ENCODE results near the gene SLC37A2.
"Not testable (repeated sequence)": the region's sequence is repeated elsewhere in the genome, so short reads cannot be mapped to it uniquely, and the experiment has no call there.

The SLC37A2 gene

DNA sequence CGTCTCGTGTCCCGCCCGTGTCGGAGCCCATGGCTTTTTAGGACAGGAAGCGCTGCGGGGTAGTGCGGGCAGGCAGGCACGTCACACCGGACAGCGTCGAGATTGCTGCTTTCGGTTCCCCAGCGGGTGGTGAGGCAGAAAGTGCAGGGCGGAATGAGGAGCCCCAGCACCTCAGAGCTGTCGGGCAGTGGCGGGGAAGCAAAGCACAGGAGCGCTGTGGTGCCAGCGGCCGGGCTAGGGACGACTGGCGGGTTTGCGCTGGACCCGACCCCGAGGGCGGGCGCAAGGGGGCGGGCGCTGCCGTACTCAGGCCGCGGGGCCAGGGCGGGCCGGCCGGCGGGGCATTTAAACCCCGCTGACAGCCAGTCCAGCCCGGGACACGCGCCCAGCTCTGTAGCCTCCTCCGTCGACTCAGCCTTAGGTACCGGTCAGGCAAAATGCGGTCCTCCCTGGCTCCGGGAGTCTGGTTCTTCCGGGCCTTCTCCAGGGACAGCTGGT is at the start of gene SLC37A2:
TSS of gene SLC37A2 (plus strand) at position 375 of the 498 bp plus-strand sequence. CDS start at position 438, 63 bp downstream.
- in situ Hi-C loops (cut with MboI; ENCODE audit: low sequenced_read_pairs) = no loop called here

DNA sequence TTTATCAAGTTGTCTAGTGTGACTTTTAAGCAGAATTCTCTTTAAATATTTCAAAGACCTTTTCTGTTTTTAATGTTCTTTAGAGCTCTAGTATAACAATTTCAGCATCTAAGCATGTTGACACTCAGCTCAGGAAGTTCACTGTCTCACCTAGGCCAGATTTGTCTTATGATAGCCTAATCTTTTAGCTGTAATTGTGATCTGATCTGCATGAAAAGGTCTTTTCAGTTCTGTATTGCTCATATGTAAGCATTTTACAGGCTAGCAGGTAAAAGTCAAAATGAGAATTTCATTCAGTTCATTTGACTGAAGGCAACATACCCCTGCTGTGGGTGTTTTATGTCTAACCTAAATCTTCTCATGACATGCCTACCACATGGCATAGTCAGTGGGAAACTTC is 46.7 kb upstream of the SLC37A2 start:
- in situ Hi-C loops (cut with MboI; ENCODE audit: low sequenced_read_pairs) = no loop called here

DNA sequence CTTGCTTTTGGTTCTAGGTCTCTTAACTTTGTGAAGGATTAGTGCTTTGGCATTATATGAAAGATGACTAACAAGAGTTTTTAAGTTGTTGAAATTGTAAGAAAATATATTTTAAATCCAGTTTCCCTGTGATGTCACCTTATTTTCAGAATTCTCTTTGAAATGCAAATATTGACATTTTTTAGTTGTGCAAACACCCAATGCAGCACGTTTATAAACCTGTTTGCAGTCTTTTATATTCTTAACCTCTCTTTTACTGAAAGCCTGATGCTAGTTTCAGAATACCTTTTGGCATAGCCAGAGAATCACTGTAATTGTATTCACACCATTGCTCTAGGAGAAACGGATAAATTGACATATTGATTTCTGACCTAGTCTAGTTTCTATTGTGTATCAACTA is 42.8 kb upstream of the SLC37A2 start:
- in situ Hi-C loops (cut with MboI; ENCODE audit: low sequenced_read_pairs) = no loop called here

DNA sequence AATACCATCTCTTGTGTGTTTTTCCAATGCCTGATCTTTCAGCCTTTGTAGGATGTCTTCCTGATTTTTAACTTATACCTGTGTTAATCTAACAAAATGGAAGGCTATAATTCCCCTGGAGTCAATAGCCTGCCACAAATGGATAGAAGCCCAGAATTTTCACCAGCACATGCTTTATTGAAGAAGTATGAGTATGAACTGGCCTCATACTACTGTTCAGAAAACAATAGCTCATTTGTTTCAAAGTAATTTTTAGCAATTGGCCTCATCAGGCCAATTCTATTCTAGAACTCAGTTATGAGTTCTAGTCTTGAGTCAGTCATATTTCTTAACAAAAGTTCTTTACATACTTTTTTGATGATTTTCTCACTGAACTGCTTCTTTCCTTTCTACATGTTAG is 40.6 kb upstream of the SLC37A2 start:
- in situ Hi-C loops (cut with MboI; ENCODE audit: low sequenced_read_pairs) = no loop called here

DNA sequence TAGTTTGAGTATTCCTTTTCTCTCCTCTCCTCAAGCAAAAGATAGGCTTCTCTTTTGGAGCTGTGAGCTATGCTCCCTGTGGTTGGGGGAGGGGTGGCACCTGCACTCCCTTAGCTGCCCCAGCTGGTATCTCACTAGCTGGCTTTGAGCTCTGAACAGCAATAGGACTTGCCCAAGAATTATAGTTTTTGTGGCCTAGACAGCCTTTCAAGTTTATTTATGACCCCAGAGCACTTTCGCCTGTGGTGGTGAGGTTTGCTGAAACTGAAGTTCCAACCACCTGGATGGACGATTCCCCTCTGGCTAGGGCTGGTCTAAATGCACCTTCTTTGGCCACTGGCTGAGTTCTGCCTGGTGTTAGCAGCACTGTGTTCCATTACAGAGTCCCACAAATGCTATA is 37.1 kb upstream of the SLC37A2 start:
- in situ Hi-C loops (cut with MboI; ENCODE audit: low sequenced_read_pairs) = no loop called here

DNA sequence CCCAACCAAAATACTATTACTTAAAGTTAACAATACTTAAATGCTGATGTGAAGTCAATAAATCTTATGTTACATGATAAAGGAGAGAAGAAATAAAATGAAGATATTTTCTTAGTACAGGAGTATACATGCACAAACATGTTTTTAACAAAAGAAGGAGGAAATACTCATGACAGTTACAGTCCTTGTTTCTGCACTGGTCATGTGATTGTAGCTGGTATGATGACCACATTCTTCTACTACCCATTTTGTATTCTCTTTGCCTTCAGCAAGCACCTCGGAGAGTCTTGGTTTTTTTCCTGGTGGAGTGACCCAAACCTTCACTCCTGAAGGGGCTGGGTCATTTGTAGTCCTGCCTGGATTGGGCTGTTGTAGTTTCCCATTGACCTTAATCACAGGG is 33.7 kb upstream of the SLC37A2 start:
- in situ Hi-C loops (cut with MboI; ENCODE audit: low sequenced_read_pairs) = not testable (repeated sequence)

DNA sequence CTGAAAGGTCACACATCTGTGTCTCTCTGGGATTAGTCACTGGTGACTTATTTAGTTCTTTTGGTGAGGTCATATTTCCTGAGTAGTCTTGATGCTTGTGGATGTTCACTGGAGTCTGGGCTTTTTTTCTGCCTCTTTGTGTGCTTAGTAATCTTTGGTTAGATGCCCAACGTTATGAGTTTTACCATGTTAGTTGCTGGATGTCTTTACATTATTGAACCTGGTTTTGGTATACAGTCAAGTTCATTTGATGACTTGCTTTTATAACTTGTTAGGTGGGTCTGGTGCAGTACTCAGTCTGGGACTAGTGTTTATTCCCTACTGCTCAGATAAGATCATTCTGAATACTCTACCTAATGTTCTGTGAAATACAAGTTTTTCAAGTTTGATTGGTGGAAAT is 26.2 kb upstream of the SLC37A2 start:
- in situ Hi-C loops (cut with MboI; ENCODE audit: low sequenced_read_pairs) = no loop called here

DNA sequence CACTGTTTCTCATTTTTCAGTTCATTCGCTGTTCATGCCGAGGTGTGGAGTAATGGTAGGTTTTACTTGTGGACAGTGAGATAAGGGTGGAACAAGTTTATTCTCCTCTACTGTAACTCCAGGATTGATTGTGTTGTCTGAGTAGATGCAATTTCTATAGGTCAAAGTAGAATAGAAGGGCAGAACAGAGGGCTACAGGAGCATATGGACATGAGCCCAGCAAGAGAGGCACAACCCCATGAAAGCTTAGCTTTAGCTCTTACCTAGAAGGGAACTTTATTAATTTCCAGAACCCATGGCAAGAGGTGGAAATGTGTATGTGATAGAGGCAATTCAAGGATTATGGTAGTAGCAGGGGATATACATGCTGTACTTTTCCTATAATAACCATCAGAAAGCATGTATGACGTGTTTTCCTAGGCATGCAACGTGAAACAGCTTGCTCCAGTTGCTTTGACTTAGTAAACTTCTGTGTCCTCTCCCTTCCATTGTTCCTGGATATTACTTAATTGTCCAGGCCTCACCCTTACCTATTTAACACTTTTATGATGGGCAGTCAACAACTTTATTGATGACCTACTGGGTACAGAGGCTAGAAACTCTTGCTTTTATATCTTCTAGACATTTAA is 13.8 kb upstream of the SLC37A2 start:
- in situ Hi-C loops (cut with MboI; ENCODE audit: low sequenced_read_pairs) = no loop called here

DNA sequence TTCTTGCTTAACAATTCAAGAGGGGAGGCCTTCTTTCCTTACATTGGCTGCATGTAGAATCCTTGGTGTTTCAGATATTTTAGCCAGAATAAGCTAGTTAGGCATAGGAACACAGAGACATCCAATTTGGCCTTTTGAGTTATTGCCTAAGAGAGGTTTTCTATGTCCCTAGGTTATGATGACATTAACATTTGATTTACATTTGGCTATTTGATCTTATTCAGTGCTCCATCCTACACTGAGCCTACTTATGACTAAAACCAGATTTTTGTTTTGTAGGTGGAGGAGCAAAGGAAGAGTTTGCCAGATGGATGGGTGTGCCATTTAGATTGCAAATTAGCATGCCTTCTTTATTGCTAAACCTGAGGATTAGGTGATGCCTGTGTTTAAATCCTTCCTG is 11.1 kb upstream of the SLC37A2 start:
- in situ Hi-C loops (cut with MboI; ENCODE audit: low sequenced_read_pairs) = no loop called here

DNA sequence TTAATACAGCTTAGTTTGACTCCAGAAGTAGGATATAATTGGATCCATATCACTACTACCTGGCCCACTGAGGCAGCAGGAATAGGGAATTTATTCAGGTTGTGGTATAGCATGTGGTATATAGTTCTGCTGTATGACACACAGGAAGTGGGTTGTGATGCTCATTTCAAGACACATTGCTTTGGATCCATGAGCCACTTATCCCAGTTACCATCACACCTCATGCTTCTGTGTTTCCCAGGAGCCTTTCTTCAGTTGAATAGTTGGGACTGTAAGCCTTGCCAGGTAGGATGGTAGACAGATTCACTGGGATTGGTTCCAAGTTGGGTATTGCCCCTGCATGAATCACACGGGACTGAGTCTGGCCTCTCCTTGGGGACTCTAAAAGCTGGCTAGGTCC is 9.9 kb upstream of the SLC37A2 start:
- in situ Hi-C loops (cut with MboI; ENCODE audit: low sequenced_read_pairs) = no loop called here

DNA sequence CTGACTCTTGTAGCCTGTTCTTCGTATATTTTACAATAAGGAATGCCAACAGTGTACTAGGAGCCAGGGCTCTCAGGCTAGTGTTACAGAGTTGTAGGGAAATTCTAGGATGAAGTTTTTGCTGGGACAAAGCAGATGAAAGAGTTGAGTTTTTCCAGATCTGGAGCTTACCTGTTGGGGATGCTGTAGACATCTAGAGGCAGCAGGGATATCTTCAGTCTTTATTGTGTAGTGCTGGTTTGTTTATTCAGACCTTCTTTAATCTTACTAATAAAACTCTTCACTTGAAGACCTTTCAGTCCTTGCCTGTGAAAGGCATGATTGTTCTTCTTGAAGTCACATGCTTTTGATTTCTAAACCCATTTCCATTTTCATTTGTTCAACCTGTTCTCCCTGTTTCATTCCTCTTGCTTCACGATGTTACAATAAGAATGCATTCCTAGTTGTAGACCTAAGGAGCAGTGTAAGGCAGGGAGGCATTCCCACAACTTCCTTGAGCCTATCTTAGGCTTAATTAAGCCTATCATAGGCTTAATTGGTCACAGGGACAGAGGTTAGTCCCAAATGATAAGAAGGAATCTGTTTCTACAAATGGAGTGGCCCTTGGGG is 7.9 kb upstream of the SLC37A2 start:
- in situ Hi-C loops (cut with MboI; ENCODE audit: low sequenced_read_pairs) = no loop called here

DNA sequence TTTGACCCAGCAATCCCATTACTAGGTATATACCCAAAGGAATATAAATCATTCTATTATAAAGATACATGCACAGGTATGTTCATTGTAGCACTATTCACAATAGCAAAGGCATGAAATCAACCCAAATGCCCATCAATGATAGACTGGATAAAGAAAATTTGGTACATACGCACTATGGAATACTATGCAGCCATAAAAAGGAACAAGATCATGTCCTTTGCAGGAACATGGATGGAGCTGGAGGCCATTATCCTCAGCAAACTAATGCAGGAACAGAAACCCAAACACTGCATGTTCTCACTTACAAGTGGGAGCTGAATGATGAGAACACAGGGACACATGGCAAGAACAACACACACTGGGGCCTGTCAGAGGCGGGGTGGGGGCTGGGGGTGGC is 7.0 kb upstream of the SLC37A2 start:
- in situ Hi-C loops (cut with MboI; ENCODE audit: low sequenced_read_pairs) = not testable (repeated sequence)

DNA sequence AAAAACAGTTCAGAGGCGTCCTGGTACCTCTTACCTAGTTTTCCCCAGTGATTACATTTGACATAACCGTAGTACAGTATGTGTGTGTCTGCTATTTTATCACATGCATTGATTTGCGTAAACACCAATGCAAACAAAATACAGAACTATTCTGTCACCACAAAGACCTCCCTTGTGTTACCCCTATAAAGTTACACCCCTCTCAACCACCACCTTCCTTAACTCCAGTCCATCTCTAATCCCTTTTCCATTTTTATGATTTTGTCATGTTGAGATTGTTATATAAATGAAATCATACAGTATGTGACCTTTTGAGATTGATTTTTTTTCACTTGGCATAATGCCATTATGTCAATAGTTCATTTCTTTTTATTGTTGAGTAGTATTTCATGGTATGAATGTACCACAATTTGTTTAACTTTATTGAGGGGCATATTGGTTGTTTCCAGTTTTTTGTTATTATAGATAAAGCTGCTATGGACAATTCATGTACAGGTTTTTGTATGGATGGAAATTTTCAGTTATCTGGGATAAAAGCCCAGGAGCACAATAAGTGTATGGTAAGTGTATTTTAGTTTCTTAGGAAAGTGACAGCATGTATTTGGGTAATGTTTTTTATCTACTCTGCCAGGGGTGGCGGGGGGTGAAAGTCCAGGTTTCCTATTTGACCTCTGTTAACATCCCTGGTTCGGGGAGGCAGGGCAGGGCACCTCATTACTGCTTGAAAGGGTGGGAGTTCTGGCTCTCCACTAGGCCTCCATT is 6.0 kb upstream of the SLC37A2 start:
- in situ Hi-C loops (cut with MboI; ENCODE audit: low sequenced_read_pairs) = no loop called here

DNA sequence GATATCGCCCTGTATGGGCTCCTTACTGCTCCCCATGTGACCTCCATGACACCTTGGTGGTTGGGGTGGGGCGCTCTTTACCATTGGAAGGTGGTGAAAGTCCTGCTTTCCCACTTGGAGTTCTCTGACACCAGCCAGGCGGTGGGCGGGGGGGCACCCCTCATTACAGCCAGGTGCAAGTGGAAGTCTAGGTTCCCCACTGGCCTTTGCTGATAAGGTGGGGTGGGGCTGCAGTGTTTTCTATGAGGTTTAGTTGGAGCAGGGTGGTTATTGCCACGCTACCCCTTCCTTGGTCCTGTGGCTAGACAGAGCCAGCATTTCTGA is 5.5 kb upstream of the SLC37A2 start:
- in situ Hi-C loops (cut with MboI; ENCODE audit: low sequenced_read_pairs) = no loop called here

DNA sequence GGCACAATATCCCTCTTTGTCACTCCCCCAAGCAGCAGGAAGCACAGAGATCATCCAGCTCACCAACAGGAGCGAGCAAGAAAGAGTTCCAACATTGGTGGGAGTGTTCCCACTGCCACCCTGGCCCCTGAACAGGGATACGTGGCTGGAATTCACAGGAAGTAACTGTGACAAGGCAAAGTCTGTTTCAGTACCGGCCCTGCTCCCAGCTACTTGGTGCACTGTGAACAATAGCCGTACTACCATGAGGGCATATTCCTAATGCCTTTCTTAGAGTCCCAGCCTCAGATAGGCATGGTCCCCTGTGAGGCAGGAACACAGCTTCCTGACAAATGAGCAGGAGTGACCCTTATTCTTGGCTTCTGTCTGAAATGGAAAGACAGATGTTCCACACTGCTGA is 1.8 kb upstream of the SLC37A2 start:
- in situ Hi-C loops (cut with MboI; ENCODE audit: low sequenced_read_pairs) = no loop called here

DNA sequence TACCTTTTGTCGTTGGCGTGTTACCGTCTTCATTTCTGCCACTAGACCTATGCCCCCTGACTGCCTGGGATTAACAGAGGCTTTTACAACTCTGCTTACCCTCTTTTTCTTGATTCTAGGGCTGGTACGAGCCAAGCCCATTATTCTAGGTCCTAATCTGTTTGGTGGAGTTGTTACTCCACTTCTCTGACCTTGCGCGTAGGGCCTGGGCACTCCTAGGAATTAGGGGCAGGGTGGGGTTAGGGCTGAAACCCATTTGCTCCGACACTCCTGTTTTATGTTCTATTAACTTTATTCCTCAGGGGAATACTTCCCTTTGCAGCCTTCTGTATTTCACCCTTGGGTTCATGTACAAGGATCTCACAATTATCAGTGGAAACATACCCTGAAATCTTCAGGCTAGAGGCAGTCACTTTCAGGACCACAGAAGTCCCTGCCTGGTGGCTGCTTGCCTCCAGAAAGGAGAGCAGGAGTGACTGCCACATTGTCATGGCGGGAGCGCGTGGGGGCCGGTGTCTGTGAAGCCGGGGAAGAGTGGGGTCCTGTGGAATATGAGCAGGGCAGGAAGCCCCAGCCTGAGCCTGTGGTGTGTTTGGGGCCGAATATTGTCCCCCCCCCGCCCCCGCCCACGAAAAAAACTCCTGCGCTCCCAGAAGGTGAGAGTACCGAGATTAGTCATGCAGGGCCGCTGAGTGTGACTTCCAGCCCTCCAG is 731 bp upstream of the SLC37A2 start:
- in situ Hi-C loops (cut with MboI; ENCODE audit: low sequenced_read_pairs) = no loop called here

DNA sequence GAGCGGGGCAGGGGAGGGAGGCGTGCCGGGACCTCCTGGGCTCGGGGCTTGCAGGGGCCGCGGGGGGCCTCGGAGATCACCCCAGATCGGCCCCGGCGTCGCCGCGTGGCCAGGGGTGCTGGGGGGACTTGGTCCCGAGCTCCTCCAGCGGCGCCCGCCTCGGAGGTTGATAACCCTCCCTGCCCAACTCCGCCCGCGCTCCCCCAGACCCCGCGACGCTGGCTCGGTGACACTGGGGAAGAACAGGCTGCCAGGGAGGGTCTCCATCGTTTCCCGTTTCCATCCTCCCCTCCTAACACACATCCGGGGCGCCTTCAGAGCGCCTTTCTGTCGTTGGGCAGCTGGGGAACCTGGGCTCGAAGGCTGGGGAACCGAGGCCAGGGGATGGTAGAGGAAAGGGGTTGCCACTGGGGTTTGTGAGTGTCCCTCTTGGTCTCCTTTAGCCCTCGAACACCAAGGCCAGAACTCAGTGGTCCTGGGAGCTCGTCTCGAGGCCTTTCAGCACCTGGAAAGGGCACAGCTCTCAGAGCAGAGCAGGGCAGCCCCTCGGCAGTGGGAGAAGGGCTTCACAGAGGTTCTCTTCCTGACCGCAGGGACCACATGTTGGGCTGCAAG is 431 bp downstream of the SLC37A2 start:
- in situ Hi-C loops (cut with MboI; ENCODE audit: low sequenced_read_pairs) = no loop called here

DNA sequence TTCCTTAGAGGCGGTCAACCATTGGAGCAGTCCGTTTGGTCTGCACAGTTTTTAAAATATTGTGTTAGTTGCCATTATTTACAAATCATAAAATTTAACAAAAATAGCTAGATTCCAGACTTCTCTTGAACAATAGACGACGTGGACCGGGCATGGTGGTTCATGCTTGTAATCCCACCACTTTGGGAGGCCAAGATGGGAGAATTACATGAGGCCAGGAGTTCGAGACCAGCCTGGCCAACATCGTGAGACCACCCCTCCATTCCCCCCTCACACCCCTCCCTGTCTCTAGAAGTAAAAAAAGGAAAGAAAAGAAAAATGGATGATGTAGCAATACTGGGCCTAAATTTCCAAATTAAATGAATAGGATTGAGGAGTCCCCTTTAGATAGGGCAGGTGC is 965 bp downstream of the SLC37A2 start:
- in situ Hi-C loops (cut with MboI; ENCODE audit: low sequenced_read_pairs) = no loop called here

DNA sequence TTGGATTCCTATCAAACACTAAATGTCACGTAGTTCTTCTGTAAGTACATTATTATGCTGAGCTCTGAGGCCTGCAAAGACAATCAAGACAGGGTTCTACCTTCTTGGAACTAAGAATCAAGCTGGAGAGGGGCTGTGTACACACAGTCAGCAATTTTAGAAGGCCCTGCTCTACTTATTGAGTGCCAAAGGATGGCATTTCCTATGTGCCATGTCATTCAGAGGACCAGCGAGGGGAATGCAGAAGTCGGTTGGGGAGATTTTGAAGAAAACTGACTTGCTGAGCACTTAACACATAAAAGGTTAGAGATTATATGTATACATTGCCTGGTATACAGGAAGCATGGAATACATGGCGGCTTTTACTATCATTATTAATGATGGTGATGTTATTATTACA is 5.3 kb downstream of the SLC37A2 start:
- in situ Hi-C loops (cut with MboI; ENCODE audit: low sequenced_read_pairs) = no loop called here

DNA sequence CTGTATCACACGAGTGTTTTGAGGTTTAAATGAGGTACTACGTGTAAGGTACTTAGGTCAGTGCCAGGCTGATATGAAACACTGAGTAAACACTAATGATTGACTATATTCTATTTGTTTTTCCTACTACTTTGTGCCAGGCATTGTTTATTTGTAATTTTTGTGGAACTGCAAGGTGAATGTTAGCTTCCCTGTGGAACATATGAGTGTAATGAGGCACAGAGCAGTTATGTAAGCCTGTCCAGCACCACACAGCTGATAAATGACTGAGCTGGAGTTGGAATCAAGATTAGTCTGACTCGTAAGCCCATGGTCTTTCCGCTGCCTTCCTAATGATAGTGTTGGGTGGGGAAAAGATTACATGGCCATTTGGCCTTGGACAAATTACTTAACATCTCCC is 5.9 kb downstream of the SLC37A2 start:
- in situ Hi-C loops (cut with MboI; ENCODE audit: low sequenced_read_pairs) = no loop called here

DNA sequence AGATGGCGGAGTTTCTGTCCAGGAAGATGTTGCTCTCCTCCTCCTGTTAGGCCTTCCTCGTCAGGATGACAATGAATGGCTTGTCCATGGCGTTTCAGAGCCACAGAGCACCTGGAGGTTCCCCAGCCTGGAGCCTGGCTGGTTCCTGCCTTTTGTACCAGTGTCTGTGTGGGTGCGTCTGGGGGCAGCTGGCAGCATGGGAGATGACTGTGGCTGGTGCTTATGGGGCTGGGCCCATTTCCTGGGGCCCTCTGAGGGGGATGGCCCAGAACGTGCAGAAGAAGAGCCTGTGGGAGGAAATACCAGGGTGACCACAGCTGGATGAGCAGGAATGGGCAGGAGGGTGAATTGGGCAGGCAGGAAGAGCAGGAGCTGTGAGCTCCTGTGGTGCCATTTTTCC is 6.7 kb downstream of the SLC37A2 start:
- in situ Hi-C loops (cut with MboI; ENCODE audit: low sequenced_read_pairs) = no loop called here

All from HL-60/S4 treated with phorbol 12-myristate 13-acetate at 8.2 ng/mL for 4 days and 3 days (cell line).